GM04503 (cell line): ENCODE data around the gene ZNF14.
"Not testable (repeated sequence)": the region's sequence is repeated elsewhere in the genome, so short reads cannot be mapped to it uniquely, and the experiment has no call there.

Source experiments
- DNase-seq: peaks from one replicate; pipeline ENCODE4 v3.0.0-alpha.2; 2012; ENCODE audit warnings: low read depth

The ZNF14 gene

DNA sequence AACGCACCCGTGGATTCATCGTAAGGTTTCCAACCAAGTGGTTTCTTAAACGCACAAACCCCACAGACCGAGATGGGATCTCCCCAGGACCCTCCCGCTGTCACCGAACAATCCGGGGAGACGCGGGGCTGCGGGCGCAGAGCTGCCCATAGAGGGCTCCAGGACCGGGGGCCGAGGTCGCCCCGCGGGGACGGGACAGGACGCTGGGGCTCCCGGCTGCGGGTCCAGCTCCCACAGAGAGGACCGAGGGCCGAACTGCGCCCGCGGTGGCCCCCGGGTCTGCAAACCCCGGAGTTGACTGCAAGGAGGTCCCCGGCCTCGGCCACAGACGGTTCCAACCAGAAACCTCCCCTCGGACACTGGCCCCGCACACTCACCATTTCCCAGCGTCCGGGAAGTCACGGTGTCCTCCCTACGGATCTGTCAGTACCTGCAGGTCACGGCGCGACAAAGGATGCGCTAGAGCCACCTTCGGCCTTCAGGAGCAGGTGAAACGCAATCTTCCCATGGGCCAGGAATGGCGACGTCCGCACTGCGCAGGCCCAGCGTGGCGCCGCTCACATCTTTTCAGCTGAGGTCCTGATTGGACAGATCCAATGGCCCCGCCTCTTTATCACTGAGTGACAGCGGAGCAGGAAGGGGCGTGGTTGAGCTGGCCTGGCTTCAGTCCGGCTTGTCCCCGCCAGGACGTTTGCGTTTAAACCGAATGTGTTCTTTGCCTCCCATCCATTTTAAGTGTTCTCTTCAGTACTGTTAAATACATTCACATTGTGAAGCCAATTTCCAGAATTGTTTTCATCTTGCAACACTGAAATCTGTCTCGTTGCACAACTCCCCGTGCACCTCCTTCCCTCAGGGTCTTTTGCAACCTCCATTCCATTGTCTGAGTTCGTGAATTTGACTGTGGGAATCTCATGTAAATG is at the start of gene ZNF14:
TSS of gene ZNF14 (minus strand) at position 534 of the 923 bp plus-strand sequence. CDS start at position 380, 154 bp downstream.
- peak; percentile 66 for DNase-seq

DNA sequence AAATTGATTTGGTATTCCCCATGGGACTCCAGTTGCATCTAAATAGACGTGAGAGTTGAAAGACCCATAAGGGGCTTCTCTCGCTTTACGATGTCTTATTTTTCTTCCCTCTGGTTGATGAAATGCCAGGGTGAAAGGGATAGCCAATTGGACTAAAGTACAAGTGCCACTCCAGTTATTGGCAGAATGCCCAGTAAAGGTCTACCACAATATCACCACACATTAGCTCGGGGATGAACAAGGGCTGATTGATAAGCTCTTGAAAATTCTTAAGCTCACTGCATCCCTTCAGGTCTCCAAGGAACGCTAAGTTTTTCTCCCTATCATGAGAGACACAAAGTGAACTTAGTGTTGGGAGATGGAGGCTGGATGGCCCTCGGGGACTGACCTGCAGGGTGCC is 48.9 kb upstream of the ZNF14 start:
- DNase-seq, result not testable (repeated sequence)

DNA sequence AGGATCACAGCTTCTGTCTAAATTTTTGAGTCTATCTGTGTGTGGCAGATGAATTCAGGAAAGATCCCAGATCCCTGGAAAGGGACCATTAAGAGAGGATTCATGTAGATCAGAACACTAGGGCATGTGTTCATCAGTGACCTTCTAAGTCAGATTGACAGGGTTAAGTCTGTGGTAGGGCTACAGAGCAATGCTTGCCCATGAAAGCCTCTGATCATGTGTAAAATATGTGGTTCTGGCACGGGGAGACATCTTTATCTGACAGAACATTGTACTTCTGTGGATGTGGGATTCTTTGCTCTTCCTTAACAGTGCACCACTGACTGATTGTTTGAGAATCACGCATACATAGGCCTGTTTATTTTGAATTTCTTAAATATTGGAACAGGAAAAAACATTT is 45.8 kb upstream of the ZNF14 start:
- no peak for DNase-seq

DNA sequence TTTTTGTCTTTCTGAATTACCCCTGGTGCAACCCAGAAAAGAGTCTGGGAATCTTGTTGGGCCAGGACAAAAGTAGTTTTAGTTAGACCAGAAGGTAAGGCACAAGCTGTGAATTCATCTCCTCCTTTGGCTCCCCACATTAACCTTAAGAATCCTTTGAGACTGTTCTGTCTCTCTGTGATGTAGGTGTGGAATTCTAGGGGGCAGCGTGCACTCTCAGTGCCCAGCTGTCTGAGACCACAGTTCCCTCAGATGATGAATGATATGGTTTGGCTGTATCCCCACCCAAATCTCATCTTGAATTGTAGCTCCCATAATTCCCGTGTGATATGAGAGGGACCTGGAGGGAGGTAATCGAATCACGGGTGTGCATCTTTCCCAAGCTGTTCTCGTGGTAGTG is 44.8 kb upstream of the ZNF14 start:
- no peak for DNase-seq

DNA sequence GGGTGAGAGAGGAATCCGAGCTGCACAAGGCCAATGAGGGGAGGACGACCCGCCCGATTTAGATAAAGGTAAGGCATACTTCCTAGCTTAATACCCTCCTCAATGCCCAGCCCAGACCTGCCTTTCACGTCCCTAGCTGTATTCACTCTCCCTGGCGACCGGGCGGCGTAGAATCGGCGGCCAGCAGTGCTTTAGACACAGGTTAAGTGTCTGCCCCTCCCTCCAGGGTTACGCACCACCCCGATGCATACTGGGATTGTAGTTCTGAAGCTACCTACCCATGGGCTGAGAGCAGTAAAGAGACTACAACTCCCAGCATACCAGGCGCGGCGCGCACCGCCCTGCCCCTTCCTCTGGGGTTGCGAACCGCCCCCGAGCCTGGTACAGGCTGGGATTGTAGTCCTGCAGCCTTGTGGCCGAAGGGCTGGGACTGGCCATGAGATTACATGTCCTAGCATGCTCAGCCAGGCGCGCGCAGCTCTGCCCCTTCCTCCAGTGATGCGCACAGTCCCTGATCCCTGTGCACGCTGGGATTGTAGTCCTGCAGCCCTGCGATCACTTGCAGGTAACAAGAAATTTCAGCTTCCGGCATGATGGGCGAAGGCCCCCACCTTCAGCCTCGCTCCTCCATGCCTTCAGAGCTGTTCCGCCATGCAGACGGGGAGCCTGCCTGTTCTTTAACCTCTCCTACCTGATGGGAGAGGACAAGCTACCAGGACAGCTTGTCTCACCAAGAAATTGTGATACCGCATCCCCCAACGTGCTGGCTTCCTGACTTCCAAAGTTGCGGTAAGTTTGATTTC is 43.5 kb upstream of the ZNF14 start:
- peak; percentile 92 for DNase-seq

DNA sequence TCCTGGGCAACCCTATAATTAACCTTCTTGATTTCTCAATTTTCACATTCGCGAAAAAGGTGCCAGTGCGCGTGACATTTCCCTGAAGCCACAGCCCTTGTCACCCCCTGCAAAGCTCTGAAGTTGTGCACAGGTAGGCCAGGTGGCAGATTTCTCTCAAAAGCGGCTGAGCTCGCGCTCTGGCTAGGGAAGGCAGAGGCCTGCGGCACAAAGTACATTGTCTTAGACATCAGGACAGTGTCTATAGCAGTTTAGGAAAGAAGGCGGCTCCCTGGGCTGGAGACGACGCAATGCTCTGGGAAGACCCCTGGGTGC is 42.9 kb upstream of the ZNF14 start:
- no peak for DNase-seq

DNA sequence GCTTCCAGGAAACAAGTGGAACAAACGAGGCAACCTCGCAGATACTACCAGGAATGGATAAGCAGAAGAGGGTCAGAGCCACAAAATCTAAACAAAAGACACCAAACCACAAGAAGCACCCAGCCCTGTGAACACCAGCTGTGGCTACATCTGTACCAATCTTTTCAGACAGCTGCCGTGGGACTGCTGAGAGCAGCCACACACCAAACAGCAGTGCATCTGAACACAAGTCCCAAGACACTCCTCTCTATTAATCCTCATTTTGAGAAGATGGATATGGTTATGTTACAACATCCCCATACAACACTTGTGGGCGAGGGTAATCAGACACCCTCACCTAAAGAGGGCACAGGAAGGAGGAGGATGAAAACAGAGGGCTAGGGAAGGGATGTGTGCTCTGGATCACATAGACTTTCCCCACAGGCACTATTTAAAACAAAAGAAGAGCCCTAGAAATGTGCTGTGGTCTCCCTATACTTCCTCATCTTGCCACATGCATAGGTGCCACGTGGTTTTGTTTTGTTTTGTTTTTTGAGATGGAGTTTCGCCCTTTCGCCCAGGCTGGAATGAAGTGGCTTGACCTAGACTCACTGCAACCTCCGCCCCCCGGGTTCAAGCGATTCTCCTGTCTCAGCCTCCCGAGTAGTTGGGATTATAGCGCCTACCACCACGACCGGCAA is 41.6 kb upstream of the ZNF14 start:
- DNase-seq, result no peak

DNA sequence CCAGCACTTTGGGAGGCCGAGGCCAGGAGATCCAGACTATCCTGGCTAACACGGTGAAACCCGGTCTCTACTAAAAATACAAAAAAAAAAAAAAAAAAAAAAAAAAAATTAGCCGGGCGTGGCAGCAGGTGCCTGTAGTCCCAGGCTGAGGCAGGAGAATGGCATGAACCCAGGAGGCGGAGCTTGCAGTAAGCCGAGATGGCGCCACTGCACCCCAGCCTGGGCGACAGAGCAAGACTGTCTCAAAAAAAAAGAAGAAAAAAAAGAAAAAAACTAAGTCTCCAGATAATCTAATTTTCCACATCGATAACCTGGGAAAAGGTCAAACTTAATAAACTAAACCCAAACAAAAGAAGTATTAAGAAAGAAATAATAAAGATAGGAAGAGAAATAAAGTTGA is 39.1 kb upstream of the ZNF14 start:
- DNase-seq, result not testable (repeated sequence)

DNA sequence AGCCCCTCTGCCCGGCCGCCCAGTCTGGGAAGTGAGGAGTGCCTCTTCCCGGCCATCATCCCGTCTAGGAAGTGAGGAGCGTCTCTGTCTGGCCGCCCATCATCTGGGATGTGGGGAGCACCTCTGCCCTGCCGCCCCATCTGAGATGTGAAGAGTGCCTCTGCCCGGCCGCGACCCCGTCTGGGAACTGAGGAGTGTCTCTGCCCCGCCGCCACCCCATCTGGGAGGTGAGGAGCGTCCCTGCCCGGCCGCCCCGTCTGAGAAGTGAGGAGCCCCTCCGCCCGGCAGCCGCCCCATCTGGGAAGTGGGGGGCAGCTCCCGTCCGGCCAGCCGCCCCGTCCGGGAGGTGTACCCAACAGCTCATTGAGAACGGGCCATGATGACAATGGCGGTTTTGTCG is 37.1 kb upstream of the ZNF14 start:
- DNase-seq, result not testable (repeated sequence)

DNA sequence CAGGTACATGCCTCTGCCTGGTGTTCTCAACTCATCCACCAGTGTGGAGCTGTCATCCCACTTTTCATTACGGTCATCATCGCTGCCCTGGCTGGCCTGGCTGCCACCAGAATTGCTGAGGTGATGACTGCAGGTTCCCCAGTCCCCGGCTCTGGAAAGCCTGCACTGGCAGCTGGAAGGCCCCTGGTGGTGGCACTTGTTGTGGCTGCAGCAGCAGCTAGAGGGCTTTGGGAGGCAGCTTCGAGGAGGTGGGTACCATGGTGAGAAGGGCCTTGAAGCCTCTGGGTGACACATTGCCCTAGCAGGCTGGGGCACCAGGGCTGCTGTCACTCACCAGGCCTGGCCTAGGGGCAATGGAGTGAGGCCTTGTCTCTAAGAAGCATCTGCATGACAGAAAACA is 25.3 kb upstream of the ZNF14 start:
- no peak for DNase-seq

DNA sequence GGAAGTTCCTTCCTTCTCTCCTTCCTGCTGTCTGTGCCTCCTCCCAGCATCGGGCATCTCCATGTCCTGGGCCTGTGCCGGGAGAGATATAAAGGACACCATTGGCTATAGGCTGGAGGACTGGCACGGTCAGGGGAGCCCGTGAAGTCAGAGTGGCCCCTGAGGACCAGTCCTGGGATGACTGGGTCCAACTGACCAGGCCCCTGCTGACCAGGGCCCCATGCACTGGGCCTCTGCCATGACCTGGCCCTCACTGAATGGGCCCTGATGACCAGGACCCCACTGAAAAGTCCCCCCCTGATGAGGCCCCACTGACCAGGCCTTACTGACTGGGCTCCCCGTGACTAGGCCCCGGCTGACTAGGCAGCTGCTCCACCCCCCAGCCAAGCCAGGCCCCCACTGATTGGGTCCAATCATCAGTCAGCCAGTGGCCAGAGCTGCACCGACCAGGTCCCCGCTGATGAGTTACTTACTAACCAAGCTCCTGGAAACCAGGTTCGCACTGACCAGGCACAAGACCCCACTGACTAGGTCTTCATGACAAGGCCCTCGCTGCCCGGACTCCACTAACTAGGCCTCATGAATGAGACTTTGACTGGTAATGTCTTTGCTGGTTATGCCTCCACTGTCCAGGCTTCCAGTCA is 20.0 kb upstream of the ZNF14 start:
- DNase-seq, result no peak

DNA sequence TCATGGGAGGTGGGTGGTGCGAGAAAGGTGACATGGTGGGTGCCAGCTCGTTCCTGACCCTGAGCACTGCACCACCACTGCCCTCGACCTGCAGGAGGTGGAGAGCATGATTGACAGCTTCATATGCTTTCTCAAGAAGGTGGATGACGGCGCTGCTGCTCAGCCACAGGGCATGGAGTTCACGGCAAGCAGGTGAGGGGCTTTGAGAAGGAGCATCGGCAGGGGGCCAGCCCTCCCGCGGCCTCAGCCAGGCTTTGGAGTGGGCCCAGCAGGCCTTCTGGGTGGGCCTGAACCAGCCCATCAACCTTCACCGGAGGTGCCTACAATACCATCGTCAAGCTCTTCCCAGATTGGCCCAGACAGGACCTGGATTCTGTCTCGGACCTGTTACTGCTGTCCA is 18.9 kb upstream of the ZNF14 start:
- no peak for DNase-seq

DNA sequence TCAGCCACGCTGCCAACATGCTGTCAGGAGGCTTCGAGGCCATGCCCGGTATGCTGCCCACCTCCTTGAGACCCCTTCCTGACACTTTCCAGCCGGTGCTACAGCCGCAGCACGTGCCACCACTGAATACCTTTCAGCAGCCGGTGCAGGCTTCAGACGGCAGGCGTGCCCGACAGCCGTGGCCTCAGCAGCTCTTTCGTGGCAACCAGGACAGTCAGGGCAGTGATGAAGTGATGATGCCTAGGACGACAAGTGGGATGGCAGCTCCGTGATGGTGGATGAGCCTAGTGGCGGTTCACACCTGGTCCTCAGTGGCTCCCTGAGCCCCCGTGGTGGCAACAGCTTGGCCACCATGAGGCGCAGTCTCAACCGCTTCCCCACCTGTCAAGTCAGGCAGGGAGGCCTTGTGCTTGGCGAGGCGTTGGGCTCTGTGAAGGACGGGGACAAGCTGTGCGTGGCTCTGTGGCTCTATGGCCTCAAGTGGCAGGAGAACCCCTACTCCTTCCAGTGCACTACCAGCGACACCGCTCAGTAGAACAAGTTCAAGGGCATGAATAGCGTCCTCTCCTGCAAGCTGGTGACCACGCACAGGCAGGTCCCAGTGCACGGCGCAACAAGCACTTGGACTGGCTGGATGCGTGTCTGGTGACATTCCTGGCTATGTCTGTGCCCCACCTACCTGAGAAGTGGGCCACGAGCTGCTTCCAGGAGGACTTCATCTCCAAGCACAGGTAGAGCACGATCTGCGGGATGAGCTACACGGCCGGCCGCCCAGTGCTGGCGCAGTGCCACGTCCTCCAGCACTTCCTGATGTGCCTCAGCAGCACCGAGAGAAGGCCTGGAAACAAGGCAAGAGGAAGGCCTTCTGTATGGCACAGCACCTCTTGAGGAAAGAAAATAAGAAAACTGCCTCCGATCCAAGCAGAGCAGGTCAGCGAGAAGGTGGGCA is 18.2 kb upstream of the ZNF14 start:
- no peak for DNase-seq

DNA sequence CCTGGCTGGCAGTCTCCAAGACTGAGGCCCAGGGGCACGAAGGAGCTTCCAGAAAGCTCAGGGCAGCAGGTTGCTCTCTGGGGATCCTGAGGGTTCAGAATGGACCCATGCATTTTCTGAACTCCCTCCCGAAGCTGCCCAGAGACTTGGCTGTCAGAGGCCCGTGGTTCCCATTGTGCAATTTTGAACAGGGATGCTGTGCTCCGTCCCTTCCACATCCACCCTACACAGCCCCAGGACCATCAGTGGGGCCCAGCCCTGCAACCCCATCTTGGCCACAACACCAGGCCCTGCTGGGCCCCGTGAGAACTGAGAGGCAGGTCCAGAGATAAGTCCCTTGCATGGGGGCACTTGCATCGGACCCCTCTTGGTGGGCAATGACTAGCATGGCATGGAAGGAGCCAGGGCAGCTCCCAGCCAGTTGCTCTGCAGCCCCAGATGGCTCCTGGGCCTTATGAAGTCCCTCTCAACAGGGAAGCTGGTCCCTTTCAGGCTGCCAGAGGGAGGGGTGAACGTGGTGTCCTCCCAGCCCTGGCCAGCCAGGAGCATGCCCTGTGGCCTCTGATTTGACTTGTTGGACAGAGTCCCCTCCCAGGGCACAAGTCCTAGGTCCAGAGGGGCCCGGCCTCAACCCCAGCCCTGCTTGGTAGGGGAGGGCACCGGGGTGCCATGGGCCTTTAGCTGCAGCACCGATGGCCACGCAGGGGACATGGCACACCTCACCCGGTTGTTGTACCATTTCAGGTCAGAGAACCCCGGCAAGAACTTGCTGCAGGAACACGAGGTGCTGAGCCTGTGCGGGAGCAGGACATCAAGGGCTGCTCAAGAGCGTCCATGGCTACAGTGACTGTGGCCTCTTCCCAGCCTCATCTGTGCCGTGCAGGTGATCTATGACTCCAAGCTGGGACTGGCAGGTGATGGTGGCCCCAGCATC is 17.3 kb upstream of the ZNF14 start:
- DNase-seq, result no peak

DNA sequence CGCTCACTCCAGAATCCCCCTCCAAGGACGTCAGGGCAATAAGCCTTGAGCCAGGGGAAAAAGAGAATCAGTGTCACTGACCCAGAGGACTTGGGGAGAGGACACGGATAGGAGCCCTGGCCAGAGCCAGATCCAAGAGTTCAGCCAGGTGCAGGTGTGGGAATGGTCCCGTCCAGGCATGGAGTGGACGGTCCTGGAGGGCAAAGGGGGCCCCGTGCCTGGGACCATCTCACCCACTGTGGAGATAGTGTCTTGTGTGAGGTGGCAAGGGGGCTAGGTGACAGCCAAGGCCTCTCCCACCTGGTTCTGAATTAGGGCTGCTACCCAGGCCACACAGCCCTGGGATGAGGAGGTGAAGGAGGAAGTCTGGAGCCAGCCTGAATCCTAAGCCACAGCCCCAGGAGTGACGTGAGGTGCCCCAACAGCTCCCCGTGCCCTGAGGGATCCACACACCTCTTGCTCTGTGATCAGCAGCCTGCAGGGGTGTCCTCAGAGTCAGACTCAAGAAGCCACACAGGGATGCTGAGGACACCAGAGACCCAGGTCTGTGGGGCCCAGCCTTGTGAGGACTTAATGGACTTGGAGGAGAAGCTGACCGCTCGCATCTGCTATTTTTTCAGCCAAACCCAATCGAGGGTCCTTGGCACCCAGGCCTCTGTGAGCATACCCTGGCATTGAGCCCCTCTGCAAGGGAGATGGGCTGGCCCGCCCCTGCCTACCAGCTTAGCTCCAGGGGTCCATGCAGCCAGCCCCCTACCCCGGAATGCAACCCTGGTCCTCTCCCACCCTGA is 16.4 kb upstream of the ZNF14 start:
- no peak for DNase-seq

DNA sequence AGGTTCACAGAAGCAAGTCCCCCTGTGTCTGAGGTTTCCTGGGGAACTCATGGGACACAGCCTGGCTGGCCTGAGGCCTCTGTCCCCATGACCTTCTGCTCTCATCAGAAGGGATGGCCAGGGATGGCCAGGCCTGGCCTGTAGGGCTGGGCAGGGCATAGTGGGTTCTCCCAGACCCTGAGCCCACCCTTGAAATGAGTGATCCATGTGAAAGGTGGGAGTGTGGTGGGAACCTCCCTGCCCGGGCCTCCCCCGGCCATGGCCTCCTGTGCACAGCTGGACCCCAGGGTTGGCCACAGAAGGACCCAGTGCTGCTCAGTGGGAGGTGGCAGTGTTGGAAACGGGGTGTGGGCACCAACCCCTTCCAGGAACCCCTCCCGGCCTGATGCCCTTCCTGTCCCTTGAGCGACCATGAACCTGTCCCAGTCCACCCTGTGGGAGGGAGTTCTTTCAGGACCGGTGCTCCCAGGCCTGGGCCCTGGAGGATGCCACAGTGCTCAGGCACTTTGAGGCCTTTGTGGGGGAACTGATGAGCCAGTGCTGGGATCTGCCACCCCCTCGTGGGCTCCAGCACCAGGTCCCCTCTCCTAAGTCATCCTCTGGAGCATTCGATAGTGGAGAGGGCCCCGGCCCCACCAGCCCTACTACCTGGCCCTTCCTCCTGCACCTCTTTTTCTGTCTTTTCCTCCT is 15.5 kb upstream of the ZNF14 start:
- no peak for DNase-seq

DNA sequence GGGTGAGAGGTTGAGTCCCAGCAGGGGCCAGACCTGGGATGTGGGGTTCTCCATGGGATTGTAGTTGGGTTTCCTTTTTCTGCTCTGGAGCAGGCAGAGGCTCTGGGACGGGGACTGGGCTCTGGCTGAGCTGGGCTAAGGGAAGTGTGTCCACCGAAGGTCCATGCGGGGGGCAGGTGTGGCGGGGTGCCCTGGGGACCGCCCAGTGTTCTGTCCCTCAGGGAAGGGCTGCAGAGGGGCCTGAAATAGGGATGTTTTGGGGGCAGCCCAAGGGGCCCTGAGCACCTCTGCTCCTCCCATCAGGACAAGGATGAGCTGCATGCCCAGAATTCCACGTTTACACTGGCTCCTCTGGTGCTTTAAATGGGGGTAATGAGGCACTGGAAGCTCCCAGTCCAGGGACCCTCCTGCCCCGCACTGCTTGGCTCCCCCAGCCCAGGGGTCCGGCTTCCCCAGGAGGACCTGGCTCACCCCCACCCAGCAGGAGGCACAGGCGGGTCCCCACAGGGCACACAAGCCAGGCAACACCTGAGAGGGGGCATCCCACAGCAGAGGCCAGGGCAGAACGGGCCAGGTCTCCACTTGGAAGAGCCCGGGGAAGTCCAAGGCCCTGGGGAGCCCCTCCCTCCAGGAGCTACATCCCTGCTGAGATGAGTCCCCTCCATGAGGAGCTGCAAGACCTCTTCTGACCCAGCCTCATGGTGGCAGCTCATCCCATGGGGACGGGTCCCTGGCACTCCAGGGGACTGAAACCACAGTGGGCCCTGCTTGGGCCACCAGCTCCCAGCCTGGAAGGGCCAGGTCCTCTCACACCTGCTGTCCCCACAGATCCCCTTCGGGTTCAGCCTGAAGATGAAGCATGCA is 14.7 kb upstream of the ZNF14 start:
- no peak for DNase-seq
